ENCODE measurements around the gene ARID3A.
A peak's percentile ranks its signal among the peaks of the same experiment; 100 is the strongest.

Gene ARID3A

GRCh38 chr19:901216-902092 lies 24.4 kb upstream of the ARID3A start:
- DNase-seq (ENCODE audit: insufficient read length, low spot score) (no peak), FAIRE-seq (no peak)
- no peak for TF ChIP-seq CTCF (IDR thresholded peaks at IDR 0.05; ENCODE audit: insufficient read depth, missing control alignments)

GRCh38 chr19:902093-902370 lies 23.8 kb upstream of the ARID3A start:
- no peak for TF ChIP-seq CTCF (IDR thresholded peaks at IDR 0.05; ENCODE audit: insufficient read depth, missing control alignments)
- DNase-seq (ENCODE audit: insufficient read length, low spot score): no peak
- FAIRE-seq: no peak

GRCh38 chr19:902446-903226 lies 23.2 kb upstream of the ARID3A start:
- FAIRE-seq: no peak
- no peak for DNase-seq (ENCODE audit: insufficient read length, low spot score)
- no peak for TF ChIP-seq CTCF (IDR thresholded peaks at IDR 0.05; ENCODE audit: insufficient read depth, missing control alignments)

GRCh38 chr19:903266-903797 lies 22.5 kb upstream of the ARID3A start:
- FAIRE-seq (no peak), DNase-seq (ENCODE audit: insufficient read length, low spot score) (peak; percentile 92)
- no peak for TF ChIP-seq CTCF (IDR thresholded peaks at IDR 0.05; ENCODE audit: insufficient read depth, missing control alignments)

GRCh38 chr19:904545-904944 lies 21.3 kb upstream of the ARID3A start:
- TF ChIP-seq CTCF (IDR thresholded peaks at IDR 0.05; ENCODE audit: insufficient read depth, missing control alignments): no peak
- FAIRE-seq (no peak), DNase-seq (ENCODE audit: insufficient read length, low spot score) (no peak)

GRCh38 chr19:906480-906879 lies 19.4 kb upstream of the ARID3A start:
- no peak for TF ChIP-seq CTCF (IDR thresholded peaks at IDR 0.05; ENCODE audit: insufficient read depth, missing control alignments)
- FAIRE-seq (no peak), DNase-seq (ENCODE audit: insufficient read length, low spot score) (no peak)
